WTC11 (cell line): ENCODE data around the gene RNF133.

Experiments
- CTCF ChIP-seq: fragments of 200-600 bp; IDR thresholded peaks from 2 replicates; pipeline ENCODE4 v1.8.0; 2022; ENCODE audit warnings: antibody characterized with exemption
- ESRRA ChIP-seq: sonication (generic); formaldehyde crosslinking; IDR thresholded peaks from 2 replicates; pipeline ENCODE4 v1.8.1; 2022; ENCODE audit warnings: mild to moderate bottlenecking, missing genetic modification reagents, borderline replicate concordance
- ETV6 ChIP-seq: sonication (generic); formaldehyde crosslinking; IDR thresholded peaks from 2 replicates; pipeline ENCODE4 v1.8.1; 2022; ENCODE audit warnings: mild to moderate bottlenecking, missing genetic modification reagents
- FOXP1 ChIP-seq: sonication (generic); formaldehyde crosslinking; IDR thresholded peaks from 2 replicates; pipeline ENCODE4 v1.8.0; 2022; ENCODE audit warnings: missing genetic modification reagents, mild to moderate bottlenecking, moderate library complexity, borderline replicate concordance
- JUN ChIP-seq: sonication (generic); formaldehyde crosslinking; IDR thresholded peaks from 2 replicates; pipeline ENCODE4 v1.8.0; 2023; ENCODE audit warnings: mild to moderate bottlenecking, missing genetic modification reagents
- MAX ChIP-seq: sonication (generic); formaldehyde crosslinking; IDR thresholded peaks from 2 replicates; pipeline ENCODE4 v1.8.0; 2022; ENCODE audit warnings: mild to moderate bottlenecking, missing genetic modification reagents
- TEAD4 ChIP-seq: sonication (generic); formaldehyde crosslinking; IDR thresholded peaks from 2 replicates; pipeline ENCODE4 v1.8.0; 2022; ENCODE audit warnings: mild to moderate bottlenecking, missing genetic modification reagents
- ZNF138 ChIP-seq: sonication (generic); formaldehyde crosslinking; conservative IDR thresholded peaks from 2 replicates; pipeline ENCODE4 v1.8.1; 2022; ENCODE audit warnings: mild to moderate bottlenecking, moderate library complexity, missing genetic modification reagents
- TF ChIP-seq, protein P1 (sequence below): sonication (generic); formaldehyde crosslinking; conservative IDR thresholded peaks from 2 replicates; pipeline ENCODE4 v1.8.1; 2023; ENCODE audit warnings: mild to moderate bottlenecking, low read depth, missing genetic modification reagents, moderate library complexity
- TF ChIP-seq, protein P2 (sequence below): sonication (generic); formaldehyde crosslinking; IDR thresholded peaks from 2 replicates; pipeline ENCODE4 v1.8.1; 2022; ENCODE audit warnings: low read depth, missing genetic modification reagents, borderline replicate concordance

DNA sequence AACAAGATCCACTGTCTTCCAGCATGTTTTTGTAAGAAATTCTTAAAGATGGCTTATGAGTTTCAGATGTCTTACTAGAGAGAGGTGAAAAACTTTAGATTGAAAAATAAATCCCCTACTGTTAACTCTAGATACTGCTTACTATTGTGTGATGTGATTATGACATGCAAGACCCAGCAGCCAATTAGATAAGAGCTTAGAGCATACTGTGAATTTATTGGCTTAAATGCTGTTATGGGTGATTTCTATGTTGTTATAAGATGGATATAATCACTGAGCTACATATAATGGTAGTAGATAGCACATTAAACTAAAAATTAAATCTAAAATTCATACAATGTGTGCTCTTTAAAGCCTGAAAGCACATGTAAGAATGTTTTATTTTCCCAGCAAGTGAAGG is at the start of gene RNF133:
- TF ChIP-seq, protein P1, sequence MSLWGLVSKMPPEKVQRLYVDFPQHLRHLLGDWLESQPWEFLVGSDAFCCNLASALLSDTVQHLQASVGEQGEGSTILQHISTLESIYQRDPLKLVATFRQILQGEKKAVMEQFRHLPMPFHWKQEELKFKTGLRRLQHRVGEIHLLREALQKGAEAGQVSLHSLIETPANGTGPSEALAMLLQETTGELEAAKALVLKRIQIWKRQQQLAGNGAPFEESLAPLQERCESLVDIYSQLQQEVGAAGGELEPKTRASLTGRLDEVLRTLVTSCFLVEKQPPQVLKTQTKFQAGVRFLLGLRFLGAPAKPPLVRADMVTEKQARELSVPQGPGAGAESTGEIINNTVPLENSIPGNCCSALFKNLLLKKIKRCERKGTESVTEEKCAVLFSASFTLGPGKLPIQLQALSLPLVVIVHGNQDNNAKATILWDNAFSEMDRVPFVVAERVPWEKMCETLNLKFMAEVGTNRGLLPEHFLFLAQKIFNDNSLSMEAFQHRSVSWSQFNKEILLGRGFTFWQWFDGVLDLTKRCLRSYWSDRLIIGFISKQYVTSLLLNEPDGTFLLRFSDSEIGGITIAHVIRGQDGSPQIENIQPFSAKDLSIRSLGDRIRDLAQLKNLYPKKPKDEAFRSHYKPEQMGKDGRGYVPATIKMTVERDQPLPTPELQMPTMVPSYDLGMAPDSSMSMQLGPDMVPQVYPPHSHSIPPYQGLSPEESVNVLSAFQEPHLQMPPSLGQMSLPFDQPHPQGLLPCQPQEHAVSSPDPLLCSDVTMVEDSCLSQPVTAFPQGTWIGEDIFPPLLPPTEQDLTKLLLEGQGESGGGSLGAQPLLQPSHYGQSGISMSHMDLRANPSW (CRISPR knock-in tag), result no peak
- no peak for TF ChIP-seq TEAD4 (CRISPR knock-in tag)
- no peak for TF ChIP-seq JUN (CRISPR knock-in tag)
- TF ChIP-seq CTCF, result no peak
- TF ChIP-seq ESRRA, result no peak
- TF ChIP-seq, protein P2, sequence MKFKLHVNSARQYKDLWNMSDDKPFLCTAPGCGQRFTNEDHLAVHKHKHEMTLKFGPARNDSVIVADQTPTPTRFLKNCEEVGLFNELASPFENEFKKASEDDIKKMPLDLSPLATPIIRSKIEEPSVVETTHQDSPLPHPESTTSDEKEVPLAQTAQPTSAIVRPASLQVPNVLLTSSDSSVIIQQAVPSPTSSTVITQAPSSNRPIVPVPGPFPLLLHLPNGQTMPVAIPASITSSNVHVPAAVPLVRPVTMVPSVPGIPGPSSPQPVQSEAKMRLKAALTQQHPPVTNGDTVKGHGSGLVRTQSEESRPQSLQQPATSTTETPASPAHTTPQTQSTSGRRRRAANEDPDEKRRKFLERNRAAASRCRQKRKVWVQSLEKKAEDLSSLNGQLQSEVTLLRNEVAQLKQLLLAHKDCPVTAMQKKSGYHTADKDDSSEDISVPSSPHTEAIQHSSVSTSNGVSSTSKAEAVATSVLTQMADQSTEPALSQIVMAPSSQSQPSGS (CRISPR knock-in tag), result no peak
- no peak for TF ChIP-seq FOXP1 (CRISPR knock-in tag)
- TF ChIP-seq ETV6 (CRISPR knock-in tag), result no peak
- no peak for TF ChIP-seq ZNF138
- TF ChIP-seq MAX (CRISPR knock-in tag), result no peak
